HG03521 (cell line): ENCODE measurements around the gene ENOSF1.

Source experiments
- ATAC-seq: cut with Tn5 transposase; IDR thresholded peaks from one replicate; pipeline ENCODE4 v1.9.1; 2021; ENCODE audit warnings: mild to moderate bottlenecking, moderate library complexity; ENCODE audit not compliant: unreplicated experiment

The ENOSF1 gene

DNA sequence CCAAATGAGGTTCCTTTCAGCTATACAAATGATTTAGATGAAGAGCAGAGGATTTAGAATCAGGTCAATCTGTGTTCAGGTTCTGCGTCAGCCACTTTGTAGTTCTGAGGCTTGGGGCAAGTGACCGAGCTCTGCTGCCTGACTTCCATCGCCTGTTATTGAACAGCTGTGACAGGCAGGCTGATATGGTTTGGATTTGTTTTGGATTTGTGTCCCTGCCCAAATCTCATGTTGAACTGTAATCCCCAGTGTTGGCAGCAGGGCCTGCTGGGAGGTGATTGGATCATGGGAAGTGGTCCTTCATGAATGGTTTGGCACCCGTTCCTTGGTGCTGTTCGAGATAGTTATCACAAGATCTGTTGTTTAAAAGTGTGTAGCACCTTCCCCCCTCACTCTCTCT is 36.4 kb downstream of the ENOSF1 start:
- no peak for ATAC-seq

DNA sequence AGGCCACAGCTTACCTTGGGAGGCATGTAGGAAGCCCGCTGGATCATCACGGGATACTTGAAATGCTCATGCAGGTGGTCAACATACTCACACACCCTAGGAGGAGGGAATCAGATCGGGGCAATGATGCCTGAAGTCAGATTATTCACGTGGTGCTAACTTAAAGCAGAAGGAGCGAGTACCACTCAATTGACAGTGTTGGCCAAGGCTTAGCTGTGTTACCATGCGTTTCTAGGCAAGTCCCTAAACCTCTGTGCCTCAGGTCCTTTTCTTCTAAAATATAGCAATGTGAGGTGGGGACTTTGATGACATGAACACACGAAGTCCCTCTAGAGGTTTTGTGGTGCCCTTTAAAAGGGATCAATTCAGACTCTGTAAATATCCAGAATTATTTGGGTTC is 37.1 kb downstream of the ENOSF1 start:
- no peak for ATAC-seq

DNA sequence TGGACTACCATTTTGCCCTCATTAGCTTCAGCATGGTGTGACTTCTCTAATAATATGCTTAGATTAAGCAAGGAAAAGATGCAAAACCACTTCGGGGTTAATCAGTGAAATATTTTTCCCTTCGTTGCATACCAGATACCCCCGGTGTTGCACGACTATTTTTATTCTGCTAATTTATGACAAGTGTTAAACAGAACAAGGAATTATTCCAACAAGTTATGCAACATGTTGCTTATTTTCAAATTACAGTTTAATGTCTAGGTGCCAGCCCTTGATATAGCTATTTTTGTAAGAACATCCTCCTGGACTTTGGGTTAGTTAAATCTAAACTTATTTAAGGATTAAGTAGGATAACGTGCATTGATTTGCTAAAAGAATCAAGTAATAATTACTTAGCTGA is 38.7 kb downstream of the ENOSF1 start:
- no peak for ATAC-seq

DNA sequence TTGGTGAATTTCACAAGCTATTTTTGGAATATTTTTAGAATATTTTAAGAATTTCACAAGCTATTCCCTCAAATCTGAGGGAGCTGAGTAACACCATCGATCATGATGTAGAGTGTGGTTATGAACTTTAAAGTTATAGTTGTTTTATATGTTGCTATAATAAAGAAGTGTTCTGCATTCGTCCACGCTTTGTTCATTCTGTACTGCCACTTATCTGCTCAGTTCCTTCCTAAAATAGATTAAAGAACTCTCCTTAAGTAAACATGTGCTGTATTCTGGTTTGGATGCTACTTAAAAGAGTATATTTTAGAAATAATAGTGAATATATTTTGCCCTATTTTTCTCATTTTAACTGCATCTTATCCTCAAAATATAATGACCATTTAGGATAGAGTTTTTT is 39.1 kb downstream of the ENOSF1 start:
- no peak for ATAC-seq

DNA sequence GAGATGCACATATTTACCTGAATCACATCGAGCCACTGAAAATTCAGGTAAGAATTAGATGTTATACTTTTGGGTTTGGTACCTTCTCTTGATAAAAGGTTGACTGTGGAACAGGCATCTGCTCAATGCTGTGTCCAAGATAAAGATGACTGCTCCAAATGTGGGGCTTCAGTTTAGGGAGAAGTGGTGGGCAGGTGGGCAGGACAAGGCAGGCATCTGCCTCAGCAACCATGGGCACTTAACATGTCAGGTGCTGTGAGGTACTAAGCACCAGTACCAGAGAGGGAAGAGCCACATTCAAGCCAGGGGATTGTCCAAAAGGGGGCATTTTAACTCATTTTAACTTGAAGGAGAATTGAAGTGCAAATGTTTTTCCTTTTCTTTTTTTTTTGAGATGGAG is 41.0 kb downstream of the ENOSF1 start:
- no peak for ATAC-seq

DNA sequence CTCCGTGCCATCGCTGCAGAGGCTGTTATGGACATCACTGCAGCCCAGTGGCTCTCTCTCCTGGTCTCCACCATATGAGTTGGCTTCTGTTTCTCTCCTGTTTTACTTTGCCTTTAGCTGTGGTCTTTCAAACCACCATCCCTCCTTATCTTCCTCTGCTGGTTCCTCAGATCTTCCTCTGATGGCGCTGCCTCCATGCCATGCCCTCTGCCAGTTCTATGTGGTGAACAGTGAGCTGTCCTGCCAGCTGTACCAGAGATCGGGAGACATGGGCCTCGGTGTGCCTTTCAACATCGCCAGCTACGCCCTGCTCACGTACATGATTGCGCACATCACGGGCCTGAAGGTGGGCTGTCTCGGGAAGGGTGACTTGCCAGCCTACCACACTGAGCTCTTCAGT is 41.9 kb downstream of the ENOSF1 start:
- ATAC-seq, result no peak

DNA sequence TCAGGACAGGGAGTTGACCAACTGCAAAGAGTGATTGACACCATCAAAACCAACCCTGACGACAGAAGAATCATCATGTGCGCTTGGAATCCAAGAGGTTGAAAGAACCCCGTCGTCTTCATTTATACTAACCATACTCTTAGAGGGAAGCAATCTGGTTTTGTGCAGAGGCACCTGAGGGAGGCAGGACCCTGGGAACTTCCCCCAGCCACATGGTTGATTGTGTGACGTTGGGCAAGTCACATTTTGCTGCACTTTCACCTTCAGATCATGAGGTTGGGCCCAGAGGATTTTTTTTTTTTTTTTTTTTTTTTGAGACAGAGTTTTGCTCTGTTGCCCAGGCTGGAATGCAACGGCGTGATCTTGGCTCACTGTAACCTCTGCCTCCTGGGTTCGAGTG is 43.4 kb downstream of the ENOSF1 start:
- no peak for ATAC-seq

DNA sequence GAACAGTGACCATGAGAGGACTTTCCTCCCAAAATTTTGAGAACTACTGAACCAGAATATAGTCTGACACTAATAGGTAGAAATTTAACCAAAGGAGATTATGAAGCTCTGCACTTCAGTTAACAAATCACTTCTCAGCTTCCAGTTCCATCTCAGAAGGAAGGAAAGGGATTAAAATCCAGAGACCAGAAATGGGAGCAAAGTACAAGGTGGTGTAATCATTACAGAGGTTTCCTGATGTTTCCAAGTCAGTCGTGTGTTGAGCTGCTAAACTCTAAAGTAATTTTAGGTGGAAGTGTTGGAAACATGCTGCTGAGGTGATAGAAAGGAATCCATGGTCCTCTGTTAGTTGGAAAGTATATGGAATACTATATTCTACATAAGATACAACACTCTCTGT is 44.2 kb downstream of the ENOSF1 start:
- no peak for ATAC-seq

DNA sequence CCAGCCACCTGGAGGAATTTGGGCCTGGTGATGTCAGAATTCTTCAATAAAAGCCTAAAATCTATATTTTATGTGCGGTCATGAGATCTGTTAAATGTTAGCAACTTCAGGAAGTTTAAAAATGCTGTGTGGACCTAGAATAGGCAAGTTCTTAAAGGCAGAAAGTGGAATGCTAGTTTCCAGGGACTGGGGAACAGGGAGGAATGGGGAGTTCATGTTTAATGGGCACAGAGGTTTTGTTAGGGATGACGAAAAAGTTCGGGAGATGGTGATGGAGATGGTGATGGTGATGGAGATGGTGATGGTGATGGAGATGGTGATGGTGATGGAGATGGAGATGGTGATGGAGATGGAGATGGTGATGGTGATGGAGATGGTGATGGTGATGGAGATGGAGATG is 45.8 kb downstream of the ENOSF1 start:
- ATAC-seq, result no peak

DNA sequence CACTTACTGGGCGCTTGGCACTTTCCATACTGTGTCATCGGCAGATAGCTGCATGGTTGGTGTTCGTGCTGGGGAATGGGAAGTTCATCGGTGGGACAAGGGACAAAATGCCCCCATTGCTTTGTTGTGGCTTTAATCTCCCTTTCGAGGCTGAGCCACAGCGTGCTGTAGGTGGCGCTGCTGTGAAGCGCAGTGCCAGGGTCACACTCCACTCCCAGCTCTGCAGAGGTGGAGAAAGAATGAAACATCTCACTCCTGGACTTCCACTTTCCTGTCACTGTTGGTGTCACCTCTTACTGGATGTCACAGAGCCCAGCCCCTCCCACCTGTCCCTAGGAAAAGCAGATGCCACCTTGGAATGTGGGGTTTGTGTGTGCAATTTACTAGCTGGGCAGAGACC is 46.3 kb downstream of the ENOSF1 start:
- ATAC-seq, result no peak

DNA sequence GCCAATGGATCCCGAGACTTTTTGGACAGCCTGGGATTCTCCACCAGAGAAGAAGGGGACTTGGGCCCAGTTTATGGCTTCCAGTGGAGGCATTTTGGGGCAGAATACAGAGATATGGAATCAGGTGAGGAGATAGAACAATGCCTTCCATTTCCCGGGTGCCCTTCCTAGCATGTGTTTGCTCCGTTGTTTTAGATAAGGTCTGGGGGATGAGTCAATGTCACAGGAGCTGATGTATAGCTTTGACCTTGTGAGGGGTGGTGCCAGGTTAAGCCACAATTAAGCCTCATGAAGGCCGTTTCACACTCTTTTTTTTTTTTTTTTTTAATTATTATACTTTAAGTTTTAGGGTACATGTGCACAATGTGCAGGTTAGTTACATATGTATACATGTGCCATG is 50.2 kb downstream of the ENOSF1 start:
- ATAC-seq, result no peak

DNA sequence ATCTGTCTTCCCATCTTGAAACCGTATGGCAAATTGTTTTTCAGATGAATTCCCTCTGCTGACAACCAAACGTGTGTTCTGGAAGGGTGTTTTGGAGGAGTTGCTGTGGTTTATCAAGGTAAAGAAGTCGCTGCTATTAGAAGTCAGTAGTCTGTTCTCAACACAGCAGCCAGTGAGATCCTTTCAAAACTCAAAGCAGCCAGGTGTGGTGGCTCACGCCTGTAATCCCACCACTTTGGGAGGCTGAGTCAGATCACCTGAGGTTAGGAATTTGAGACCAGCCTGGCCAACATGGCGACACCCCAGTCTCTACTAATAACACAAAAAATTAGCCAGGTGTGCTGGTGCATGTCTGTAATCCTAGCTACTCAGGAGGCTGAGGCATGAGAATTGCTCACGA is 52.8 kb downstream of the ENOSF1 start:
- ATAC-seq, result no peak

DNA sequence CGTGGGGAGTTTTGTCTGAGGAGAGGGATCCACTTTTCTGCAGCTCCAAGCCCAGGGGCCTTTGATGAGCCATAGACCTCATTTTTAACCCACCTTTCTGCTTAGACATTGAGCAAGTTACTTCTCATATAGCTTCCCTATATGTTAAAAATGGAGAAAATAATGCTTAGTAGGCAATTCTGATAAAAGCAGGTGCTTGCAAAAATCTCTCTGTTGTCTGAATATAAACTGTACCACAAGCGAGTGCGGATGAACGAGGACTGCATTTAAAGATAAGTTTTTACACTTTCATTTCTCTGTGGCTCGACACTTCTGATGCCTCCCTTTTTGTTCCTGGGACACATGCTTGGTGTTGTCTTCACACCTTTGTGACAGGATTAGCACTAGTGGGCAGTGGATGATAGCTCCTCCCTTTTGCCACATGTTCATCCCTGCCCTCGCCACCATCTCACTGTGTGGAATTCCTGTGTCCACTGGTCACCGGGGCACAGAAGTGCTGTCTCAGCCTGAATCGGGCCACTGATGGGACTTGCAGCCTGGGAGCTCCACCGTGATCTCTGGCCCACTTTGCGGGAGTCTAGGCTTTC is 53.4 kb downstream of the ENOSF1 start:
- ATAC-seq, result no peak

DNA sequence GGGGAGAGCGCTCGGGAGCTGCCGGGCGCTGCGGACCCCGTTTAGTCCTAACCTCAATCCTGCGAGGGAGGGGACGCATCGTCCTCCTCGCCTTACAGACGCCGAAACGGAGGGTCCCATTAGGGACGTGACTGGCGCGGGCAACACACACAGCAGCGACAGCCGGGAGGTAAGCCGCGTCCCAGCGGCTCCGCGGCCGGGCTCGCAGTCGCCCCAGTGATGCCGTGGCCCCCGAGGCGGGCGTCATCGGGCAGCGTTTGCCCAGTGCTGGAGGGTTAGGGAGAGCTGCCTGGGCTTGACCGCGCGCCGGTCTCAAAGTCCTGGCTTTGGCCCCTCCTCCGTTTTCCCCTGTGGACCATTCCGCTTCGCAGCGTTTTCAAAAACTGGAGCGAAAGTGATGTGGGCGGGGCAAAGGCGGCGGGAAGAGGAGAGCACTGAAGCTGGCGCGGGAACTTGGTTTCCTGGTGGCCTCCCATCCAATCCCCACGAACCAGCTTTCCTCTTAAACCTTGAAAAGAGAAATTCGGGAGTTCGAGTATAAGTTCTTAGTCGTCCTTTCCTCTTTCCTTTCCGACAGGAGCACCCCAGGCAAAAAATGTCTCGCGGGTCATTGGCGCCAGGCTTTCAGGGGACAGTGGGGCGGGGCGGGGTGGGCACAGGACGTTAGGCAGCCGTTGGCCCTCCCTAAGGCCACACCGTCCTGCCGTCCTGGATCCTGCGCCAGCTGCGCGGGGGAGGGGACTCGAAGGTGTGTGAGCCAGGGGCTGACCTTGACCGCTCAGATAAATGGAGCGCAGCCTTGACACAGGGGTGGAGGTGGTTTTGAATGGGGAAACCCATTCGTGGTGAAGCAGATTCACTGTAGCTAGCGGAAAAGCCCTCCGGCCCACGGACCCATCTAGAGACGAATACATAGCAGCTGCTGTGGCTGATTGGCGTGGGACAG is 54.2 kb downstream of the ENOSF1 start:
- ATAC-seq, result peak; percentile 49

DNA sequence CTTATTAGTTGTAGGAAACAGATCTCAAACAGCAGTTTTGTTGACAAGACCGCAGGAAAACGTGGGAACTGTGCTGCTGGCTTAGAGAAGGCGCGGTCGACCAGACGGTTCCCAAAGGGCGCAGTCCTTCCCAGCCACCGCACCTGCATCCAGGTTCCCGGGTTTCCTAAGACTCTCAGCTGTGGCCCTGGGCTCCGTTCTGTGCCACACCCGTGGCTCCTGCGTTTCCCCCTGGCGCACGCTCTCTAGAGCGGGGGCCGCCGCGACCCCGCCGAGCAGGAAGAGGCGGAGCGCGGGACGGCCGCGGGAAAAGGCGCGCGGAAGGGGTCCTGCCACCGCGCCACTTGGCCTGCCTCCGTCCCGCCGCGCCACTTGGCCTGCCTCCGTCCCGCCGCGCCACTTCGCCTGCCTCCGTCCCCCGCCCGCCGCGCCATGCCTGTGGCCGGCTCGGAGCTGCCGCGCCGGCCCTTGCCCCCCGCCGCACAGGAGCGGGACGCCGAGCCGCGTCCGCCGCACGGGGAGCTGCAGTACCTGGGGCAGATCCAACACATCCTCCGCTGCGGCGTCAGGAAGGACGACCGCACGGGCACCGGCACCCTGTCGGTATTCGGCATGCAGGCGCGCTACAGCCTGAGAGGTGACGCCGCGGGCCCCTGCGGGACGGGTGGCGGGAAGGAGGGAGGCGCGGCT is 55.0 kb downstream of the ENOSF1 start, which contains the start of gene TYMS:
Gene TYMS, plus strand, starts transcription at position 343 of the 690 bp plus-strand sequence. Its CDS starts 90 bp downstream, at position 433.
- ATAC-seq, result peak; percentile 47

DNA sequence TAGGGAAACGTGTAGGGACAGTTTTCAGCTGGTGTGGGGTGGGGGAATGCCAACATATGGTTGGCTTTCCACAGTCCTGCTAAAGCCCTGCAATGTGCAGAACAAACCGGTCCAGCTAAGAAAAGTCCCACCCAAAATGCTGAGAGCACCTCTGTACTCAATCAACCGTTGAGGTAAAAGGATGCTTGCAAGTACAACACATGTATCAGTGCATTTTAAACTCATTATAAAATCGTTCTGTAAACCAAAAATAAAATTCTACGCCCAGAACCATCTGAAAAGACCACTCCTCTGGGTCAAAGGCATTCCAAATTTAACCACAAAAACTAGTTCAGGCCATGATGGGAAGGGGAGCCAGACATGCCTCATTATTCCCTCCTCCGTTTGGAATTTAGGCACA is 57.0 kb downstream of the ENOSF1 start:
- ATAC-seq, result no peak

DNA sequence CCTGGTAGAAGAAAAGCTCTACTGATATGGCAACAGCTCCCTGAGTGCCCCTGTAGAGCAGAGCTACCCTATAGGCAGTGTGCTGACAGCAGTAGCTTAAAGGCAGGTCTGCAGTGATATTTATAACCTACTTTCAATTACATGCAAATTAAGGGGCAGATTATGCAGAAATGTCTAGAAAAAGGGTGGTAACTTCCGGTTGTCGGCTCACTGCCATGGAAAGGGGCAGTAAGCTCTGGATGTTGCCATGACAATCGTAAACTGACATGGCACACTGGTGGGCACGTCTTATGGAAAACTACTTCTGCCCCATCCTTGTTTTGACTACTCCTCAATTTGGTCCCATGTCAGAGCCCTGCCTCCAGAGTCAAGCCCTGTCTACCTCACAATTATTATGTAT is 57.8 kb downstream of the ENOSF1 start:
- no peak for ATAC-seq

DNA sequence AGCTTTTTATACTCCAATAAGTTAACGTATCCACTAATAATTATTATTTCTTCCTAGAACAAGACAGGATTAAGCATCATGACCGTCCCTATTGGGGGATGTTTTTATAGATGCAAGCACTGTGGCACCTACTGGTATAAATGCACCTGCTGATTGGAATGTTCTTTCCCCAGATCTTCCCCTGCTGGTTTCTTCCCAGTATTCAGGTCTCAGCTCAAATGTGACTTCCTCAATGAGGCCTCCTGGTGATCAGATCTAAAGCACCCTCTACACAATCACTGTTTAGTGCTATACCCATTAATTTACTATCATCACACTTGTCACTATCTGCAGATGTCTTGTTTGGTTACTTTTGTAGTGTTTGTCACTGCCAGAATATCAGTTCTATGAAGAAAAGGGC is 58.9 kb downstream of the ENOSF1 start:
- ATAC-seq, result no peak

DNA sequence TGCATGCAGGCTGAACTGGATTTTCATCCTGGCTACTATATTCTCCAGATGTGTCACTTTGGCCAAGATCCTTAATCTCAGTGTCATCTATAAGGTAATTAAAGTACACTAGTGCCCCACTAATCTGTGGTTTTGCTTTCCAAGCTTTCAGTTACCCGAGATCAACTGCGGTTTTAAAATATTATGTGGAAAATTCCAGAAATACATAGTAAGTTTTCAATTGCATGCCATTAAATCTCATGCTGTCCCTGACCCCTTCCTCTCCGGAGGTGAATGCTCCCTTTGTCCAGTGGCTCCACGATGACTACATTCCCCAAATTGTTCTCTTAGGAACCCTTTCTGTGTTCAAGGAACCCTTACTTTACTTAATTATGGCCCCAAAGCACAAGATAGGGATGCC is 60.3 kb downstream of the ENOSF1 start:
- no peak for ATAC-seq

DNA sequence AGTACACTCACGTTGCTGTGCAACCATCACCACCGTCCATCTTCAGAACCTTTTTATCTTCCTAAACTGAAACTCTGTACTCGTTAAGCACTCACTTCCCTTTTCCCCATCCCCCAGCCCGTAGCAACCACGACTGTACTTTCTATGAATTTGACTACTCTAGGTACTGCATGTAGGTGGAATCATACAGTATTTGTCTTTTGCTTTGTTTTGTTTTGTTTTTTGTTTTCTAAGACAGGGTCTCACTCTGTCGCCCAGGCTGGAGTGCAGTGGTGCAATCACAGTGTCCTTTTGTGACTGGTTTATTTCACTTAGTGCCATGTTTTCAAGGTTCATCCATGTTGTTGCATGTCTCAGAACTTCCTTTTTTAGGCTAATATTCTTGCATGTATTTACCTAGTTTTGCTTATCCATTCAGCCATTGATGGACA is 62.0 kb downstream of the ENOSF1 start:
- peak; percentile 96 for ATAC-seq

DNA sequence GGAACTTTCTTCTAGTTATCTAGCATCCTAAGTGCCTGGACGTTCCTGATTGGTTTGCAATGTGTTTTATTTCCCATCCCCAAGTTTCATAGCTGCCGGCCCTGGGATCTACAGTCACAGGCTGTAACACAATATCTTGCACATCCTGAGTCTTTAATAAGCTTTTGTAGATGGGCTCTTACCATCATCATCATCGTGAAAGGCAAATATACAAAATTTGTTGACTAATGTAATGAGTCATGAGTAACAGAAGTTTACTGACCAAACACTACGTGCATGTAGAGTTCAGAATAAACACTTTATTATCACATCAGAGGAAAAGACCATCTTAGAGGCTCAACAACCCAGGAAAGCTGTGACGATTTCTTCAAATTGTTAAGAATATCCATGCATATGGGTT is 63.1 kb downstream of the ENOSF1 start:
- no peak for ATAC-seq

DNA sequence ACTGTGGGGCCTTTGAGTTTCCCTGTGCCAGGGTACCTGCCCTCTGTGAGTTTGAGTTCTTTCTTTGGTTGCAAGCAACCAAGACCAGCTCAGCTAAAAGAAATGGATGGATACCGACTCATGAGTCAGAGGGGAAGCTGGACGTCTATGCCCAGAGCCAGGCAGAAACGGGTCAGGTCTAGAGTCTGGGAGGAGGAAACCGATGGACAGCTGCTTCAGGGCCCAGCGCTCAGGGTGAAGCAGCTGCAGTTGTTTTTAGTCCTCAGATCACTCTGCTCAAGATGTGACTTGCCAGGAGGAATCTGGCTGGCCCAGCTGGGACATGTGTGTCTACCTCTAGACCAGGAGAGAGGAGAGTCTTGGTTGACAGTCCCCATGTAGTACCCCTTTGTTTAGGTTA is 65.1 kb downstream of the ENOSF1 start:
- no peak for ATAC-seq
